Measurements from ENCODE around the gene ALKBH5.

- TF ChIP-seq CTCF (IDR thresholded peaks at IDR 0.05; ENCODE audit: poor library complexity) (no peak), EZH2 (IDR thresholded peaks at IDR 0.05; ENCODE audit: borderline replicate concordance) (no peak), EZH2phosphoT487 (IDR thresholded peaks at IDR 0.05; ENCODE audit: low read depth, severe bottlenecking, unreplicated experiment) (no peak)
Measured at GRCh38 chr17:18201108-18201507, 17.5 kb downstream of the ALKBH5 start.
